ENCODE results near the gene TPCN1.

TPCN1 gene

DNA sequence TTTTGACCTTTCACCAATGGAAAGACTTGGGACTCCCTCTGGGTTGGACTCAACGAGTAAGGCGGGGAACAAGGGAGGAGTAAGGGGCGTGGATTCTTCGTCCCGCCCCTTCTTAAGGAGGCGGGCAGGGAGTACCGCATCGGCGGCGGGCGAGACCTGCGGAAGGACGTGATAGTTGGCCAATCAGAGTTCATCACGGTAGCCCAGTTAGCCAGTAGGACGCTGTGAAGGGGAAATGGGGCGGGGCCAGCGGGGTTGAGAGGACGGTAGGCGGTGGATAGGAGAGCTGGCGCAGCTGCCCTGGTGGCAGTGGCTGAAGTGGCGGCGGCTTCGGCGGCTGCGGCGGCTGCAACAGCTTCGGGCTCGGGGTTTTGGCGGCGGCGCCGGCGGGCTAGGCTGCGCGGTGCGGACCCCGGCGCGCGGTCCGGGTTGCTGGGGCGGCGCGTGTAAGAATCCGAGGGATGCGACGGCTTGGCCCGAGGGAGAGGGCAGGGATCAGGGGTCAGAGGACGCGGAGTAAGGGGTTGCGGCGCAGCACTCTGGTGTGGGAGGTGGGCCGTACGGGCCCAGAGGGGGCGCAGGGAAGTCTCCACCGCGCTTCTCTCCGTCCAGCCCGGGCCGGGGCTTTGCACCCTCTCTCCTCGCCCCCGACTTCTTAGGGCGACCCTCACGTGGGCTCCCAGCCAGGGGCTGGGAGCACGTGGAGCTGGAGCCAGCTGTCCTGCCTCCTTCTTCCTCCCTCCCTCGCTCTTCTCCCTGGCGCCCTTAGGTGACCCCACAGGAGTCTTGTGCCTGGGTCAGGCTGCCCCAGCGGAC, at the start of gene TPCN1:
Gene TPCN1 (plus strand): TSS at position 284 of the 816 bp plus-strand sequence. CDS start 5,389 bp downstream, outside the sequence.
- in situ Hi-C loops (cut with HindIII; ENCODE audit: low sequenced_read_pairs): no loop called here

DNA sequence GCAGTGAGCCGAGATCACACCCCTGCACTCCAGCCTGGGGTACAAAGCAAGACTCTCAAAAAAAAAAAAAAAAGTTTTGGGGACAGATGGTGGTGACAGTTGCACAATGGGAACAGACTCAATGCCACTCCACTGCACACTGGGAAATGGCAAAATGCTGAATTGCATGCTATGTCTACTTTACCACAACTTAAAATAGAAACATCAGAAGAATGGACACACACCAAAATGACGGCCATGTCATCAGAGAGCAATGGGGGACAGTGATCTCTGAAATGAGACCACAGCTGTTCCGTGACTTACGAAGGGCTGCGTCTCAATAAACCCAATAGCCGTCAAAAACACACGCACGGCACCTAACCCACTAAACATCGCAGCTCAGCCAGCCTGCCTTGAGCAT, 49.7 kb upstream of the TPCN1 start:
- in situ Hi-C loops (cut with HindIII; ENCODE audit: low sequenced_read_pairs): no loop called here

GRCh38 chr12:113172185-113172584, 49.1 kb upstream of the TPCN1 start:
- in situ Hi-C loops (cut with HindIII; ENCODE audit: low sequenced_read_pairs): no loop called here

GRCh38 chr12:113173081-113173698, 48.1 kb upstream of the TPCN1 start:
- in situ Hi-C loops (cut with HindIII; ENCODE audit: low sequenced_read_pairs): no loop called here

GRCh38 chr12:113174461-113175384, 46.5 kb upstream of the TPCN1 start:
- in situ Hi-C loops (cut with HindIII; ENCODE audit: low sequenced_read_pairs): no loop called here

GRCh38 chr12:113179023-113179422, 42.2 kb upstream of the TPCN1 start:
- in situ Hi-C loops (cut with HindIII; ENCODE audit: low sequenced_read_pairs): no loop called here

- in situ Hi-C loops (cut with HindIII; ENCODE audit: low sequenced_read_pairs): no loop called here
Measured at GRCh38 chr12:113180333-113180732, 40.9 kb upstream of the TPCN1 start.

DNA sequence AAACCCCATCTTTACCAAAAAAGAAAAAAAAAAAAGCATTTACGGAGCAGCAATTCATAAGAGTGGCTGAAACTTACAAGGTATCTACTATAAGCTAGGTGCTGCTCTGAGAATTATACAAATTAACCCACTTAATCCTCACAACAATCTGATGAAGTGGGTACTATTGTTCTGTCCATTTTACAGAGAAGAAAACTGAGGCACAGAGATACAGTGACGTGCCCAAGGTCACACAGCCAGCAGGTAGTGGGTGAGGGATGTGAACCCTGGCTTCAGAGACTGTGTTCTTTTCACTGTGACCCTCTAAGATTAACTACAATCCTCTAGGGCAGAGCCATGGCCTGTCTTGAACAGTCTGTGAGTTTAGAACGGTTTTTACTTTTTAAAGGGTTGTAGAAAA, 39.3 kb upstream of the TPCN1 start:
- in situ Hi-C loops (cut with HindIII; ENCODE audit: low sequenced_read_pairs): no loop called here

DNA sequence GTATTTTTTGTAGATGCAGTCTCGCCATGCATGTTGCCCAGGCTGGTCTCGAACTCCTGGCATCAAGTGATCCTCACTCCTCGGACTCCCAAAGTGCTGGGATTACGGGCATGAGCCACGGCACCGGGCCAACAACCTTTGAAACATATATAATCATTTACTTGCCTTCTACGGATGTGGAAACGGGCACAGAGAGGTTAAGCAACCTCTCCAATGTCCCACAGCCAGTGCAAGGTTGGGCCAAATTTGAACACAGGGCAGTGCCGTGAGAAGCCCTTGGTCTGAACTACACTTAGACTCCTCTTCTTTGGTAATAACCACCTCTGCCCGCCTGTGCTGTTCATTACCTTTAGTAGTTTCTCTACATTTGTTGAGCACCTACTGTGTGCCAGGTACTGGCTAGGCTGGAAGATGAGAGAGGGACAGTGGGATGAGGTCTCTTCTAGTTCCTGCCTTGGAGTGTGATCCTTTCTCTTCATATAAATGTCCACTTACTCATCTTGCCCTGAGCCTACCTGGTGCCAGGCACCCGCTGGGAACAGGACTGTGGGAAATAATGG, 38.2 kb upstream of the TPCN1 start:
- in situ Hi-C loops (cut with HindIII; ENCODE audit: low sequenced_read_pairs): no loop called here

DNA sequence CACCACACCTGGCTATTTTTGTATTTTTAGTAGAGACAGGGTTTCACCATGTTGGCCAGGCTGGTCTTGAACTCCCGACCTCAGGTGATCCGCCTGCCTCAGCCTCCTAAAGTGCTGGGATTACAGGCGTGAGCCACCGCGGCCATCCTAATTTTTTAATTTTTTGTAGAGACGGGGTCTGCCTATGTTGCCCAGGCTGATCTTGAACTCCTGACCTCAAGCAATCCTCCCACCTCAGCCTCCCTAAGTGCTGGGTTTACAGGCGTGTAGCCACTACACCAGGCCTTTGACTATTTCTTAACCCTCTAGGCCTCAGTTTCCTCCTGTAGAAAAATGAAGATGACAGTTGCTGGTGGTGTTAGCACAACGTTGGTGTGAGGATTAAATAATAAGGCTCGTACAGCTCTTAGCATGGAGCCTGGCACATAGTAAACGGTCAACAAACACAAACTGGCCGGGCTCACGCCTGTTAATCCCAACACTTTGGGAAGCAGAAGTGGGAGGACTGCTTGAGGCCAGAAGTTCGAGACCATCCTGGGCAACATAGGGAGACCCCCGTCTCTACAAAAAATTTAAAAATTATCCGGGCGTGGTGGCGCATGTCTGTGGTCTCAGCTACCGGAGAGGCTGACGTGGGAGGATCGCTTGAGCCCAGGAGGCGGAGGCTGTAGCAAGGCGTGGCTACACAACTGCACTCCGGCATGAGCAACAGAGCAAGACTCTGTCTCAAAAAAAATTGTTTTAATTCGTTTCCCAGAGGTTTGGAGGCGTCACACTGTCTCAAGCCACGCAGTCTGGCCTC, 37.0 kb upstream of the TPCN1 start:
- in situ Hi-C loops (cut with HindIII; ENCODE audit: low sequenced_read_pairs): no loop called here

DNA sequence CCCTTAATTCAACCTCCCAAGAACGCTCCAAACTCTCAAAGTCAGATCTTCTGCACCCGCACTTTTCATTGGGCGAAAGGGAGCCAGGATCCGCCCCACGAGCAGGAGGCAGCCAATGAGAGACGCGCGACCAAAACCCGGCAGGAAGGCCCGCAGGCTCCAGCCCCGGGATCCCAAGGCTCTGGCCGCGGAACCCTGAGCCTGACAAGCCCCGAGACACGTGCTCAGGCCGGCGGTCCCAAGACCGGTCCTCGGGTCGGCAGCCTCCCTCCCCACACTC, 36.4 kb upstream of the TPCN1 start:
- in situ Hi-C loops (cut with HindIII; ENCODE audit: low sequenced_read_pairs): no loop called here

- in situ Hi-C loops (cut with HindIII; ENCODE audit: low sequenced_read_pairs): no loop called here
Measured at GRCh38 chr12:113185180-113186032, 35.9 kb upstream of the TPCN1 start, which contains the start of the genes DDX54 and RITA1. Gene DDX54, minus strand, starts transcription at chr12:113185478. Its CDS starts 27 bp downstream, at chr12:113185451. Gene RITA1, plus strand, starts transcription at chr12:113185721. Its CDS starts 1,026 bp downstream, at chr12:113186747.

DNA sequence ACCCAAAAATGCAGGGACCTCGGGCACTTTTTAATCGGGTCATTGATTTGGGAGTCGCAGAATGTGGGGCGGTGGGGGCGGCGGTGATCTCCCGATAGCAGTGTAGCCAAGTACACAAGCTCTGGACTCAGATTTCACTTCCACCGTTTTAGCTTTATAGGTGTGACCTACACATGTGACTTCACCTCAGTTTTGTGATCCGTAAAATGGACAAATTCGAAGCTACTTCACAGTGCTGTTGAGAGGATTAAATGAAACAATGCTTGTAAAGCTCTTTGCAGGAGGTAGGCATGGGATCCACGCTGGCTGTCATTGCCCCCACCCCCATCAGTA, 35.3 kb upstream of the TPCN1 start:
- in situ Hi-C loops (cut with HindIII; ENCODE audit: low sequenced_read_pairs): no loop called here

GRCh38 chr12:113186666-113187325, 34.5 kb upstream of the TPCN1 start:
- in situ Hi-C loops (cut with HindIII; ENCODE audit: low sequenced_read_pairs): no loop called here

DNA sequence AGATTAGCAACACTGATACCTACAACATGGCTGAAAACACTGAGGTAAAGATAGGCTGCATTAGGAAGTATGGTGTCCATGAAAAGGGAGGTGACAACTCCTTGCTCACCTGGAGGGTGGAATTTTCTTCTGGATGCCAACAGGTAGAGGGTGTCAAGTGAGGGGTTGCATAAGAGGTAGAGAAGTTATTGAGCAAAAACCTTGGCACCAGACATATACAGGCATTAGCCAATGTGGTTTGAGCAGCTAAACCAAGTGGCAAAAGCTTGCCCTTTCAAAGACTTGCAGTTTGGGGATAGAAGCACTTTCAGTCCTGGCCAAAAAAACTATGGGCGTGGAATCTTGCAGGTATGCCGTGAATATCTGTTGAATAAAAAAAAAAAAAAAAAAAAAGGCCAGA, 31.9 kb upstream of the TPCN1 start:
- in situ Hi-C loops (cut with HindIII; ENCODE audit: low sequenced_read_pairs): no loop called here

- in situ Hi-C loops (cut with HindIII; ENCODE audit: low sequenced_read_pairs): loop anchor here (5.0 kb wide), 2 partner anchors 47 to 217 kb away; no protein-coding TSS in a partner anchor
Measured at GRCh38 chr12:113190761-113191160, 30.5 kb upstream of the TPCN1 start.

- in situ Hi-C loops (cut with HindIII; ENCODE audit: low sequenced_read_pairs): loop anchor here (5.0 kb wide), 2 partner anchors 46 to 216 kb away; no protein-coding TSS in a partner anchor
Measured at GRCh38 chr12:113191227-113191626, 30.0 kb upstream of the TPCN1 start.

GRCh38 chr12:113194971-113195391, 26.3 kb upstream of the TPCN1 start:
- in situ Hi-C loops (cut with HindIII; ENCODE audit: low sequenced_read_pairs): loop anchor here (5.0 kb wide), 2 partner anchors 42 to 212 kb away; no protein-coding TSS in a partner anchor

- in situ Hi-C loops (cut with HindIII; ENCODE audit: low sequenced_read_pairs): no loop called here
Measured at GRCh38 chr12:113195598-113195997, 25.7 kb upstream of the TPCN1 start.

Data from endothelial cell of hepatic sinusoid (primary cell).